Natural killer cell (primary cell): Measurements from ENCODE around the gene RRP7A. TPM values are rescaled to one million over a fixed set of nuclear protein-coding genes. Genes with fewer than 3 reads are reported as not detected.
"Not testable (repeated sequence)": the region's sequence is repeated elsewhere in the genome, so short reads cannot be mapped to it uniquely, and the experiment has no call there.

Source experiments
- ATAC-seq, 3 donors: fragments of 150-1000 bp in 2 of 3; fragments of 200-7000 bp in 1 of 3; cut with Tn5 transposase; 1 replicate in 1 of 3; 2 replicates in 2 of 3; pipeline ENCODE4 v1.10.0; 2021; ENCODE audit warnings: mild to moderate bottlenecking in 2 of 3, moderate library complexity in 2 of 3
- DNase-seq, 2 donors: peaks; one replicate each; pipeline versions ENCODE4 v3.0.0 to v3.0.0-alpha.2; 2013 to 2021; ENCODE audit warnings: mixed read lengths in 1 of 2
- H3K27ac ChIP-seq: one replicate; pipeline ENCODE4 v1.5.1; 2013; ENCODE audit warnings: mild to moderate bottlenecking, low read length
- H3K27me3 ChIP-seq: one replicate; pipeline ENCODE4 v1.6.1; 2013; ENCODE audit warnings: low read length; ENCODE audit not compliant: control insufficient read depth, insufficient read depth
- H3K36me3 ChIP-seq: one replicate; pipeline ENCODE4 v1.6.1; 2013; ENCODE audit warnings: low read length; ENCODE audit not compliant: control insufficient read depth, insufficient read depth
- H3K4me1 ChIP-seq: one replicate; pipeline ENCODE4 v1.6.1; 2013; ENCODE audit warnings: low read length; ENCODE audit not compliant: control insufficient read depth, insufficient read depth
- H3K4me3 ChIP-seq: one replicate; pipeline ENCODE4 v1.5.1; 2013; ENCODE audit warnings: low read length
- H3K9me3 ChIP-seq: one replicate; pipeline ENCODE4 v1.6.1; 2013; ENCODE audit warnings: low read length; ENCODE audit not compliant: control insufficient read depth, insufficient read depth
- H3K27ac Mint-ChIP-seq, 2 donors: one replicate each; pipeline ENCODE4 v1.8.0; 2022; ENCODE audit warnings: mild to moderate bottlenecking in 2 of 2, mixed read lengths in 2 of 2, moderate library complexity in 1 of 2
- H3K27me3 Mint-ChIP-seq, 2 donors: one replicate each; pipeline ENCODE4 v1.8.0; 2022; ENCODE audit warnings: low read depth in 2 of 2, mixed read lengths in 2 of 2
- H3K36me3 Mint-ChIP-seq: one replicate; pipeline ENCODE4 v1.8.0; 2022; ENCODE audit warnings: mixed read lengths
- H3K4me1 Mint-ChIP-seq, 2 donors: one replicate each; pipeline ENCODE4 v1.8.0; 2022; ENCODE audit warnings: mixed read lengths in 2 of 2
- H3K4me3 Mint-ChIP-seq: one replicate; pipeline ENCODE4 v1.8.0; 2022; ENCODE audit warnings: mild to moderate bottlenecking, moderate library complexity, mixed read lengths
- H3K9me3 Mint-ChIP-seq, 2 donors: one replicate each; pipeline ENCODE4 v1.8.0; 2022; ENCODE audit warnings: mixed read lengths in 2 of 2
- WGBS: methylation state at CpG from one replicate; pipeline ENCODE4 v1.1.7; 2013; ENCODE audit warnings: missing lambda C conversion rate; ENCODE audit not compliant: insufficient coverage; 5-methylcytosine and 5-hydroxymethylcytosine counted together
- intact Hi-C: fragments of 100-400 bp; cut with micrococcal nuclease; formaldehyde crosslinking; loops from one replicate; pipeline ENCODE4 v1.14.2; 2022
- total RNA-seq, 4 donors: library from RNA; stranded (reverse); fragments of 120-200 nt in 1 of 4; gene quantifications; one replicate each; pipeline versions ENCODE4 v1.2.3 to v1.2.4, GENCODE V29; 2013 to 2022
- TF ChIP-seq, protein P1 (sequence below): fragments of 200-600 bp; IDR thresholded peaks from one replicate; pipeline ENCODE4 v1.8.0; 2022; ENCODE audit warnings: antibody characterized with exemption

RRP7A gene
- total RNA-seq, 3 donors from 2014 or later (not counting 1 experiment from before 2014, with no cell fraction given) = 31.3 to 43.0 (median 37.7) TPM

DNA sequence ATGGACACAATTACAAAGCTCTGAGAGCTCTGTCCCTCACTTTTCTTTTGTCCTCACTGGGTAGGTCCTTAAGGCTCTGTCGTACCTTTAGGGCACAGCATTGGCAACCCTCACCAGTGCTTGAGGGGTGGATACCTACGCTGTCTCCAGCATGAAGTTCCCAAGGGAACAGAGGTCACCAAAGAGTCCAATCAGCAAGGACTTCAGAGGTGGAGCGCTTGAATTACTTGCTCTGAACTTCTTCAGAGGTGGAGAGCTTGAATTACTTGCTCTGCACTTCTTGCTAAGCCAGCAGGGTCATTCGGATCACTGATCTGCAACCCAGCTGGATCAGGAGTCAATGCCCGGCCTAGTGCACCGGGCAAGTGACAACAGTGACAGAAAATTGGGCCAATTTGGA lies 35.1 kb downstream of the RRP7A start:
- Mint-ChIP-seq H3K4me3 (no peak overlapping the region), H3K4me1 (no peaks in the 10 kb centered on the region), H3K27ac (no peak overlapping the region), H3K36me3 (no peaks in the 10 kb centered on the region), H3K27me3 (peaks cover 0 to 7% of the 10 kb centered on the region in 2 donors), H3K9me3 (no peaks in the 10 kb centered on the region)
- Histone ChIP-seq H3K27ac (no peak overlapping the region), H3K4me1 (no peaks in the 10 kb centered on the region), H3K4me3 (no peak overlapping the region), H3K9me3 (no peaks in the 10 kb centered on the region), H3K36me3 (no peaks in the 10 kb centered on the region), H3K27me3 (no peaks in the 10 kb centered on the region)
- no peak for DNase-seq
- TF ChIP-seq, protein P1, sequence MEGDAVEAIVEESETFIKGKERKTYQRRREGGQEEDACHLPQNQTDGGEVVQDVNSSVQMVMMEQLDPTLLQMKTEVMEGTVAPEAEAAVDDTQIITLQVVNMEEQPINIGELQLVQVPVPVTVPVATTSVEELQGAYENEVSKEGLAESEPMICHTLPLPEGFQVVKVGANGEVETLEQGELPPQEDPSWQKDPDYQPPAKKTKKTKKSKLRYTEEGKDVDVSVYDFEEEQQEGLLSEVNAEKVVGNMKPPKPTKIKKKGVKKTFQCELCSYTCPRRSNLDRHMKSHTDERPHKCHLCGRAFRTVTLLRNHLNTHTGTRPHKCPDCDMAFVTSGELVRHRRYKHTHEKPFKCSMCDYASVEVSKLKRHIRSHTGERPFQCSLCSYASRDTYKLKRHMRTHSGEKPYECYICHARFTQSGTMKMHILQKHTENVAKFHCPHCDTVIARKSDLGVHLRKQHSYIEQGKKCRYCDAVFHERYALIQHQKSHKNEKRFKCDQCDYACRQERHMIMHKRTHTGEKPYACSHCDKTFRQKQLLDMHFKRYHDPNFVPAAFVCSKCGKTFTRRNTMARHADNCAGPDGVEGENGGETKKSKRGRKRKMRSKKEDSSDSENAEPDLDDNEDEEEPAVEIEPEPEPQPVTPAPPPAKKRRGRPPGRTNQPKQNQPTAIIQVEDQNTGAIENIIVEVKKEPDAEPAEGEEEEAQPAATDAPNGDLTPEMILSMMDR = no peak
- intact Hi-C loops = no loop called here
- ATAC-seq = no peak
- 83% methylated on average over 6 of the region's 6 CpGs for WGBS

DNA sequence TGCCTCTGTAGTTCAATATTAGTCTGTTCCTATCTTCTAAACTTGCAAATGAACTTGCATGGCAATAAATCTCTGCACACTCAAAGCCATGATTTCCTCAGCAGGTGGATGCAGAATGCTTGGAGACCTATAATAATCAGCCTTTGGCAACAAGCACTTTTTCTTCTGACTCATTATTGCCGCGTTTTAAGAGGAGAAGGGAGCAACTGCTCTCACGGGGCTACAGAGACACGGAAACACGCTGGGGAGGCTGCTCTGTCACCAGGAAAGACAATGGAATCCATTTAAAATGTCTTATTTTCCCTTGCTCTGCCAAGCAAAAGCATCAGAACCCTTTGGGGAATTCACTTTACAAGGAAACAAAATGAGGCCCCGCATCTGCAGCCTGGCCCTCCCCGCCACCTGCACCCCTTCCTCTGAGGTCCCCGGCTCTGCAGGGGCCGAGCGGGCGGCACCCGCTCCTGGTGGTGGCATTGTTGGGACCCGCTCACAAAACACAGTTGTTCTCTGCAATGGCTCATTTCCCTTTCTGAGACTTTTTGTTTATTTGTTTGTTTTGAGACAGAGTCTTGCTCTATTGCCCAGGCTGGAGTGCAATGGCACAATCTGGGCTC lies 35.9 kb downstream of the RRP7A start:
- H3K4me1 Mint-ChIP-seq, H3K27ac Mint-ChIP-seq, H3K36me3 Mint-ChIP-seq, intact Hi-C loops, H3K4me3 ChIP-seq, H3K4me3 Mint-ChIP-seq, H3K9me3 ChIP-seq, H3K9me3 Mint-ChIP-seq, H3K36me3 ChIP-seq, H3K4me1 ChIP-seq, H3K27ac ChIP-seq, H3K27me3 Mint-ChIP-seq, H3K27me3 ChIP-seq, ATAC-seq, DNase-seq: not testable (repeated sequence)
- no CpG with 5 or more reads among the region's 13 CpGs for WGBS

DNA sequence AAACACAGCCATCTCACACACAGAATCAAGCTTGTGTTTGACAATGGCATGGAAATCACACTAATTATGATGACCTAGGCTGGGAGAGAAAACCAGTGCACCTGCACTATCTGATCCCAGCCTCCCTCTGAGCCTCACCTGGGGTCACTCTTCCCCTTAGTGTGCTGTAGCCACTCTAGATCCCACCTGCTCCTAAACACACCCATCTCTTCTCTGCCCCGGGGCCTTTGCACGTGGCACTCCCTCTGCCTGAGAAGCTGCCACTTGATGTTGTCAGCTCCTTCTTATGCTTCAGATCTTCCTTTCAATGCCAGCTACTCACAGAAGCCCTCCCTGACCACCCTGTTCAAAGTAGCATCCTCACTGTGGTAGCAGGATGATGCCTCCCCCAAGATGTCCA lies 44.5 kb downstream of the RRP7A start:
- peaks cover 6 to 7% of the 10 kb centered on the region in 2 donors for H3K27me3 Mint-ChIP-seq
- no peaks in the 10 kb centered on the region for H3K36me3 Mint-ChIP-seq
- Histone ChIP-seq H3K4me3 (no peak overlapping the region), H3K9me3 (no peaks in the 10 kb centered on the region), H3K27me3 (no peaks in the 10 kb centered on the region), H3K27ac (no peak overlapping the region), H3K36me3 (no peaks in the 10 kb centered on the region), H3K4me1 (peaks cover 4% of the 10 kb centered on the region)
- TF ChIP-seq, protein P1 = no peak
- H3K9me3 Mint-ChIP-seq = no peaks in the 10 kb centered on the region
- H3K4me3 Mint-ChIP-seq = no peak overlapping the region
- 85% methylated on average over 2 of the region's 2 CpGs for WGBS
- intact Hi-C loops = no loop called here
- no peak overlapping the region for H3K27ac Mint-ChIP-seq
- H3K4me1 Mint-ChIP-seq = peaks cover 6 to 9% of the 10 kb centered on the region in 2 donors
- ATAC-seq = no peak
- no peak for DNase-seq

DNA sequence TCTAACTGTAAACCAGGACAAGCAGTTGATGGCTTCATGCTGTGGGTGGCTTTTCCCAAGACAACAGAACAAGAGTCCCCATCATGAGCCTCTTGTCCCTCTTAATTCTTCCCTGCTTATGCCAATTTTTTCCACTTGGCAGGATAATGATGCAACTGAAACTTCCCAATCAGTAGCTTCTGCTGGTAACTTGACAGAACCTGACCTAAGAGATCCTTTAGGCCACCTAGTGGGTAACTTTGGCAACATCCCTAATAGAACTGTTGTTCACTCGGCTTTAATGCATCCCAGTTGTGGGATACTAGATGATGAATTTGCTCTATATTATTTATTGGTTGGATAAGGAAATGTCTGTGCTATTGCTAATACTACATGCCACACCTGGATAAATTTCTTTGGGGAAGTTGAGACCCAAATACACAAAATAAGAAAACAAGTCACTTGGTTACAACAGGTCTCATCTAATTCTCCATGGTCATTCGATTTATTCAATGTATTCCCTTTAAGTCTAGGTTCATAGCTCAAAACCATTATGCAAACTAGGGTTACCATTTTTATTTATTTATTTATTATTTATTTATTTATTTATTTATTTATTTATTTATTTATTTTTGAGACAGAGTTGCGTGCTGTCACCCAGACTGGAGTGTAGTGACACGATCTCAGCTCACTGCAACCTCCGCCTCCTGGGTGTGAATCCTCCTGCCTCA lies 46.0 kb downstream of the RRP7A start:
- intact Hi-C loops = no loop called here
- no peak overlapping the region for H3K4me3 ChIP-seq
- no peaks in the 10 kb centered on the region for H3K27me3 ChIP-seq
- H3K27ac ChIP-seq = no peak overlapping the region
- Mint-ChIP-seq H3K36me3 (no peaks in the 10 kb centered on the region), H3K27me3 (peaks cover 7 to 15% of the 10 kb centered on the region in 2 donors), H3K27ac (no peak overlapping the region), H3K4me1 (peaks cover 3 to 7% of the 10 kb centered on the region in 2 donors), H3K9me3 (no peaks in the 10 kb centered on the region), H3K4me3 (no peak overlapping the region)
- 100% methylated on average over 3 of the region's 5 CpGs for WGBS
- TF ChIP-seq, protein P1 = peak; percentile 42
- ATAC-seq (peak in 1 of 3 donors; percentile 59), DNase-seq (peak in 1 of 2 donors; percentile 63)
- H3K36me3 ChIP-seq = no peaks in the 10 kb centered on the region
- H3K4me1 ChIP-seq = peaks cover 4% of the 10 kb centered on the region
- no peaks in the 10 kb centered on the region for H3K9me3 ChIP-seq
